NCI-H1417 (cell line): Measurements from ENCODE around the gene SYNGAP1.

ENCODE experiments used
- DNase-seq, 3 experiments: peaks; one replicate each; lab custom pipeline; 2025; lab: John Stamatoyannopoulos, UW

The SYNGAP1 gene

GRCh38 chr6:33421344-33421643 is 1.4 kb downstream of the SYNGAP1 start:
- DNase-seq, result no peak

GRCh38 chr6:33423777-33424176 is 3.9 kb downstream of the SYNGAP1 start:
- no peak for DNase-seq

- DNase-seq, result no peak
Measured at GRCh38 chr6:33424855-33425667, 5.2 kb downstream of the SYNGAP1 start.

- DNase-seq, result peak; percentile 39 to 77 (median 60)
Measured at GRCh38 chr6:33425668-33426577, 6.1 kb downstream of the SYNGAP1 start.

GRCh38 chr6:33426590-33427511 is 7.0 kb downstream of the SYNGAP1 start:
- peak in 1 of 3 experiments; percentile 39 for DNase-seq

- peak; percentile 45 to 57 (median 56) for DNase-seq
Measured at GRCh38 chr6:33427585-33428223, 7.8 kb downstream of the SYNGAP1 start.

- peak; percentile 10 to 43 (median 35) for DNase-seq
Measured at GRCh38 chr6:33428224-33428965, 8.5 kb downstream of the SYNGAP1 start.

GRCh38 chr6:33428966-33429749 is 9.3 kb downstream of the SYNGAP1 start:
- DNase-seq, result no peak

- DNase-seq, result no peak
Measured at GRCh38 chr6:33429750-33430052, 9.8 kb downstream of the SYNGAP1 start.

- DNase-seq, result no peak
Measured at GRCh38 chr6:33430334-33430733, 10.5 kb downstream of the SYNGAP1 start.

- DNase-seq, result peak; percentile 44 to 82 (median 75)
Measured at GRCh38 chr6:33430991-33431879, 11.4 kb downstream of the SYNGAP1 start.

- DNase-seq, result no peak
Measured at GRCh38 chr6:33431880-33432541, 12.1 kb downstream of the SYNGAP1 start.

- no peak for DNase-seq
Measured at GRCh38 chr6:33432546-33432945, 12.7 kb downstream of the SYNGAP1 start.

- no peak for DNase-seq
Measured at GRCh38 chr6:33433001-33433543, 13.2 kb downstream of the SYNGAP1 start.

GRCh38 chr6:33433544-33434191 is 13.8 kb downstream of the SYNGAP1 start:
- DNase-seq, result no peak

- DNase-seq, result no peak
Measured at GRCh38 chr6:33434961-33435360, 15.1 kb downstream of the SYNGAP1 start.

GRCh38 chr6:33437666-33438065 is 17.8 kb downstream of the SYNGAP1 start:
- no peak for DNase-seq
